WTC11 (cell line): ENCODE measurements around the gene ZMIZ1. TPM values are rescaled to one million over a fixed set of nuclear protein-coding genes. Genes with fewer than 3 reads are reported as not detected.

Source experiments
- ATAC-seq: fragments of 200-7000 bp; cut with Tn5 transposase; 2 replicates; pipeline ENCODE4 v1.10.0; 2021; ENCODE audit warnings: mild to moderate bottlenecking, moderate library complexity
- CTCF ChIA-PET: fragments of 300-600 bp; sonication (Branson Sonifier 250); formaldehyde crosslinking; loops from one replicate; lab custom pipeline; 2021; ENCODE audit warnings: antibody characterized with exemption; lab: Charles Lee
- POLR2A ChIA-PET: fragments of 350-600 bp; sonication (Branson Sonifier 250); formaldehyde crosslinking; loops from one replicate; lab custom pipeline; 2021; ENCODE audit warnings: antibody characterized with exemption; lab: Charles Lee
- DNase-seq: peaks from one replicate; pipeline ENCODE4 v3.0.0; 2021; ENCODE audit warnings: low spot score
- H3K27ac Mint-ChIP-seq: 2 replicates; pipeline ENCODE4 v1.8.0; 2021; ENCODE audit warnings: mixed read lengths
- H3K27me3 Mint-ChIP-seq: 2 replicates; pipeline ENCODE4 v1.8.0; 2021; ENCODE audit warnings: low read depth, mild to moderate bottlenecking, moderate library complexity, mixed read lengths
- H3K36me3 Mint-ChIP-seq: 2 replicates; pipeline ENCODE4 v1.8.0; 2021; ENCODE audit warnings: mixed read lengths
- H3K4me1 Mint-ChIP-seq: 2 replicates; pipeline ENCODE4 v1.8.0; 2022; ENCODE audit warnings: mixed read lengths
- H3K4me3 Mint-ChIP-seq: 2 replicates; pipeline ENCODE4 v1.8.0; 2021; ENCODE audit warnings: mild to moderate bottlenecking, moderate library complexity, mixed read lengths
- H3K9me3 Mint-ChIP-seq: 2 replicates; pipeline ENCODE4 v1.8.0; 2021; ENCODE audit warnings: mixed read lengths
- ATF1 ChIP-seq: sonication (generic); formaldehyde crosslinking; IDR thresholded peaks from 2 replicates; pipeline ENCODE4 v1.8.1; 2023; ENCODE audit warnings: mild to moderate bottlenecking, moderate library complexity, missing genetic modification reagents
- CDX4 ChIP-seq: fragments of 250-450 bp; sonication (Bioruptor Pico); IDR thresholded peaks from 2 replicates; pipeline ENCODE4 v1.9.0; 2021; ENCODE audit warnings: moderate library complexity, mild to moderate bottlenecking, inconsistent platforms, borderline replicate concordance
- CTCF ChIP-seq: fragments of 200-600 bp; IDR thresholded peaks from 2 replicates; pipeline ENCODE4 v1.8.0; 2022; ENCODE audit warnings: antibody characterized with exemption
- ERG ChIP-seq: fragments of 250-450 bp; sonication (Bioruptor Pico); IDR thresholded peaks from 2 replicates; pipeline ENCODE4 v1.8.0; 2021; ENCODE audit warnings: mild to moderate bottlenecking
- MLX ChIP-seq: sonication (generic); formaldehyde crosslinking; IDR thresholded peaks from 2 replicates; pipeline ENCODE4 v1.8.1; 2023; ENCODE audit warnings: mild to moderate bottlenecking, missing genetic modification reagents, moderate library complexity
- NFYB ChIP-seq: sonication (generic); formaldehyde crosslinking; conservative IDR thresholded peaks from 2 replicates; pipeline ENCODE4 v1.8.0; 2022; ENCODE audit warnings: low read depth, missing genetic modification reagents
- NR3C1 ChIP-seq: sonication (generic); formaldehyde crosslinking; conservative IDR thresholded peaks from 2 replicates; pipeline ENCODE4 v1.8.1; 2023; ENCODE audit warnings: low read depth, mild to moderate bottlenecking, missing genetic modification reagents
- PREB ChIP-seq: sonication (generic); formaldehyde crosslinking; IDR thresholded peaks from 2 replicates; pipeline ENCODE4 v1.8.1; 2022; ENCODE audit warnings: mild to moderate bottlenecking, missing genetic modification reagents, moderate library complexity, borderline replicate concordance
- RORB ChIP-seq: fragments of 250-450 bp; sonication (Bioruptor Pico); IDR thresholded peaks from 2 replicates; pipeline ENCODE4 v1.9.0; 2021; ENCODE audit warnings: mild to moderate bottlenecking
- USF1 ChIP-seq: sonication (generic); formaldehyde crosslinking; IDR thresholded peaks from 2 replicates; pipeline ENCODE4 v1.8.0; 2022; ENCODE audit warnings: mild to moderate bottlenecking, missing genetic modification reagents
- USF2 ChIP-seq: sonication (generic); formaldehyde crosslinking; IDR thresholded peaks from 2 replicates; pipeline ENCODE4 v1.8.1; 2023; ENCODE audit warnings: mild to moderate bottlenecking, missing genetic modification reagents, moderate library complexity
- ZNF121 ChIP-seq: sonication (generic); formaldehyde crosslinking; IDR thresholded peaks from 2 replicates; pipeline ENCODE4 v1.8.0; 2023; ENCODE audit warnings: missing genetic modification reagents
- ZNF219 ChIP-seq: sonication (generic); formaldehyde crosslinking; IDR thresholded peaks from 2 replicates; pipeline ENCODE4 v1.8.0; 2023; ENCODE audit warnings: missing genetic modification reagents, mild to moderate bottlenecking, borderline replicate concordance
- ZNF263 ChIP-seq: sonication (generic); formaldehyde crosslinking; IDR thresholded peaks from 2 replicates; pipeline ENCODE4 v1.8.1; 2022; ENCODE audit warnings: low read depth, mild to moderate bottlenecking, moderate library complexity, missing genetic modification reagents
- ZNF532 ChIP-seq: fragments of 250-450 bp; sonication (Bioruptor Pico); IDR thresholded peaks from 2 replicates; pipeline ENCODE4 v1.9.0; 2021; ENCODE audit warnings: mild to moderate bottlenecking, borderline replicate concordance
- ZSCAN18 ChIP-seq: fragments of 250-450 bp; sonication (Bioruptor Pico); IDR thresholded peaks from 2 replicates; pipeline ENCODE4 v2.1.2; 2022; ENCODE audit warnings: mild to moderate bottlenecking, moderate library complexity
- total RNA-seq: library from RNA; stranded (reverse); gene quantifications from 3 replicates; pipeline ENCODE4 v1.2.3, GENCODE V29; 2021

The ZMIZ1 gene
- total RNA-seq, 1 experiment from 2014 or later, result 44.4 TPM

- no peak for TF ChIP-seq MLX (CRISPR knock-in tag)
- TF ChIP-seq USF1 (CRISPR knock-in tag), result no peak
- no peak for TF ChIP-seq ZNF121
- TF ChIP-seq ZNF263, result no peak
- TF ChIP-seq CTCF, result no peak
- TF ChIP-seq ZNF532 (CRISPR knock-in tag), result no peak
- no peak for TF ChIP-seq USF2 (CRISPR knock-in tag)
Observed at GRCh38 chr10:79299397-79300241, 230.9 kb downstream of the ZMIZ1 start (continued).

- DNase-seq (no peak), ATAC-seq (no peak)
- Mint-ChIP-seq H3K27ac (no peak overlapping the region), H3K9me3 (no peaks in the 10 kb centered on the region), H3K27me3 (no peaks in the 10 kb centered on the region), H3K4me1 (no peaks in the 10 kb centered on the region), H3K36me3 (peaks cover 40% of the 10 kb centered on the region), H3K4me3 (no peak overlapping the region)
- ChIA-PET POLR2A (no interaction called here), CTCF (no interaction called here)
- TF ChIP-seq NFYB (CRISPR knock-in tag) (no peak), CDX4 (CRISPR knock-in tag) (no peak), ERG (CRISPR knock-in tag) (no peak), ZNF219 (CRISPR knock-in tag) (no peak), ZSCAN18 (CRISPR knock-in tag) (no peak), ATF1 (CRISPR knock-in tag) (no peak), PREB (CRISPR knock-in tag) (no peak), RORB (CRISPR knock-in tag) (no peak), NR3C1 (CRISPR knock-in tag) (no peak)
Observed at GRCh38 chr10:79300711-79301110, 231.9 kb downstream of the ZMIZ1 start.
